GM18861 (cell line): ENCODE measurements around the gene DTNB.
A peak's percentile ranks its signal among the peaks of the same experiment; 100 is the strongest.

Experiments
- ATAC-seq: cut with Tn5 transposase; IDR thresholded peaks from one replicate; pipeline ENCODE4 v1.9.1; 2021; ENCODE audit not compliant: unreplicated experiment

DTNB gene

DNA sequence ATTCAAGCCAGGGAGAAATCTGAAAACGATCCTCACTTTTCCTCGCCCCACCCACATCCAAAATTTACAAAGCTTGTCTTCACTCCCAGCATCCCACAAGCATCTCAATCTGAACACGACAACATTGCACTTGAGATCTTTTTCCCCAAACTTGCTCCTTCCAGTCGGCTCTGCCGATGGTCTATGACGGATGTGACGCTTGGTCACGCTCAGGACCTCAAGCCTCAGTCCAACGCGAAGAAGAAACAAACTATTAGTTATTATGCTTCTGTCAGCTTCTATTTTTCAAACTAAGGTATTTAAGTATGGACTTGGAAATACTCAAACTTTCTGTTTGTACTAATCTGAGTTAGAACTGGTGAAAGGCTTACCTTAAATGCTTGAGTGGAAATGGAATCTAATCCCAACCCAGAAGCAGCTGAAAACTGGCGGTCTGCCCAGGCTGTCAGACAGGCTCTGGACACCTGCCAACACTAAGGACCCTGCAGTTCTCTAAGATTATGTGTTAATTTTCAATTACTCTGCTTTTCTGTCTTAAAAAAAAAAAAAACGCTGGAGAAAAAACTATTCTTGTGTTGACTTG, 199.5 kb downstream of the DTNB start:
- ATAC-seq, result no peak

DNA sequence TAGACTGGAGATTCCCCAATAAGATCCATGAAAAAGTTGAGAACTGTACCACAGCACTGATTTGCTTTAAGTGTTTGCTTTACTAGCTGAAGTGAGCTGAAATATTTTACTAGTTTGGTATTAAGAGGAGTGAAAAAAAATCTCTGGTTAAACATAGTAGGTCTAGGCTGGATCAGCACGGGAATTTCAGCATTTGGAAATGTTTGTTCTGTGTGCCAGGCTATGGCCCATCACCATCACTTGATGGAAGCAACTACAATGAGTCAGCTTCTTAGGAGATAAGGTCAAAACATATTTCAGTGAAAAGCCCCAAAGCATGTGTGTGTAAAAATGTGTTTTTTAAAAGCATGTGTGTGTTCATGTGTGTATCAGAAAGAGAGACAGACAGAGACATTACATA, 200.2 kb downstream of the DTNB start:
- no peak for ATAC-seq

DNA sequence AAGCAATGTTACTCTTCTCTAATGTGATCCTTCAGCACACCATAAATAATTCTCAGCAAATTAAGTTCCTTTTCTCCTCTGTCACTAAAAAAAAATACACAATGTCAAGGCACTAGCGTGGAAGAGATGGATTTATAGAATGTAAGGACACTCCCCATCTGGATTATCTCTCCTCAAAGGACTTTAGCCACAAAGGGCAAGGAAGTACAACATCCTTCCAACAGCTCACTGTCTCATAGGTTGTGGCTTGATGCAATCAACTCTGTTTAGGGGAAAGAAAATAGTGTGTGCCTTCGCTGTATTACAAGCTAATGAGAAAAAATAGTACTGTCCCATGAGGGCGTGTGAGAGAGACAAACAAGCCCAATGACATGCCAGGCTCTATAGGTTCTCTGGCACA, 202.6 kb downstream of the DTNB start:
- ATAC-seq, result no peak

DNA sequence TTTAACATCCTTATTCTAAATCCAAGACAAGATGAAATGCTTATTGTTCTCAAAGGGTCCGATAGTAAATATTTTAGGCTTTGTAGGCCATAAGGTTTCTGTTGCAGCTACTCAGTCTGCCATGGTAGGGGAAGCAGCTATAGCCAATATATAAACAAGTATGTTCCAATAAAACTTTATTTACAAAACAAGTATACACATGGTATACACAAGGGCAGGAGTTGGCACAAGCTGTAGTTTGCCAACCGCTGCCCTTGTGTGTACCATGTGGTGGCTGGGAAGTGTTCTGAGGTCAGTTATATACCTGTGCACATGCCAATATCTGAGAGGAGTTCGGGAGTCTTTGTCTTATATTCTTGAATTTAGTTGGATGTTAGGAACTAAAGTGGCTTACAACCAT, 205.6 kb downstream of the DTNB start:
- no peak for ATAC-seq

DNA sequence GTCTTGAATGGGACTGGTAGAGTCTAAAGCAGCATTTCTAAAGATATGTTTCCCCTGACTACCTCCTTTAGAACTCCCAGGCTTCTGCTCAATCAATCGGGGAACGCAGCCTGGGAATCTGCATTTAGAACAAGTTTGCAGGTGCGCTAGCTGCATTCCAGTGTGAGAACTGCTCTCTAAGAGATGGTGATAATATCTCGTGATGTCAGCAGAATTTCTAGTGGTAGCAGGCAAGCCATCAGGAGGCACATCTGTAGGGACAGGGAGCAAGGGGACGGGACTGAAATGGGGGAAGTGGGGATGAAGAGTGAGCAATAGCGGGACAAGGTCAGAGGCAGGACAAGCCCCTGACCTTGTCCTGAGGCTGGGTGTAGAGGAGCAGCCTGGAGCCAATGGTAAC, 211.4 kb downstream of the DTNB start:
- no peak for ATAC-seq

DNA sequence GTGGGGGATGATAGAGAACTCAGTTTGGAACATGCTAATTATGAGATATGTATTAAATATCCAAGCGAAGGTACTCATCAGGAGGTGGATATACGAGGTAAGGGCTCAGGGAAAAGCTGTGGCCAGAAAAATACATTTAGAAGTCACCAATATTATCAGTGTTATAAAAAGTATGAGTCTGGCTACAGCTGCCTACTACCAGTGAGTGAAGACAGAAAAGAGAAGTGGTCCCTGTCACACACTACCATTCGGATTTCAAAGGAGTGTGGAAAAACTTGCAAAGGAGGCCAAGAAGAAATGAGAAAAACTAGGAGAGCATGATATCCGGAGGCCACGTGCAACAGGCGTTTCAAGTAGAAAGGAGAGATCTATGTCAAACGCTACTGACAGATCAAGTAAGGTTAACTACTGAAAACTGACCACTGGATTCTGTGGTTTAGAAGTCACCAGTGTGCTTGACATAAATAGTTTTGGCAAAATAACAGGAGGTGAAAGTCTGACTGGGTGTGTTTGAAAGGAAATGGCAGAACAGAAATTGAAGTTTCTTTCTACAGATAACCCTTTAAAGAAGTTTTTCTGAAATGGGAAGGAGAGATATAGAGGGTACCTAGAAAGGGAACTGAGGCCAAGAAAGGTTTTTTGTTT, 213.0 kb downstream of the DTNB start:
- ATAC-seq, result no peak

DNA sequence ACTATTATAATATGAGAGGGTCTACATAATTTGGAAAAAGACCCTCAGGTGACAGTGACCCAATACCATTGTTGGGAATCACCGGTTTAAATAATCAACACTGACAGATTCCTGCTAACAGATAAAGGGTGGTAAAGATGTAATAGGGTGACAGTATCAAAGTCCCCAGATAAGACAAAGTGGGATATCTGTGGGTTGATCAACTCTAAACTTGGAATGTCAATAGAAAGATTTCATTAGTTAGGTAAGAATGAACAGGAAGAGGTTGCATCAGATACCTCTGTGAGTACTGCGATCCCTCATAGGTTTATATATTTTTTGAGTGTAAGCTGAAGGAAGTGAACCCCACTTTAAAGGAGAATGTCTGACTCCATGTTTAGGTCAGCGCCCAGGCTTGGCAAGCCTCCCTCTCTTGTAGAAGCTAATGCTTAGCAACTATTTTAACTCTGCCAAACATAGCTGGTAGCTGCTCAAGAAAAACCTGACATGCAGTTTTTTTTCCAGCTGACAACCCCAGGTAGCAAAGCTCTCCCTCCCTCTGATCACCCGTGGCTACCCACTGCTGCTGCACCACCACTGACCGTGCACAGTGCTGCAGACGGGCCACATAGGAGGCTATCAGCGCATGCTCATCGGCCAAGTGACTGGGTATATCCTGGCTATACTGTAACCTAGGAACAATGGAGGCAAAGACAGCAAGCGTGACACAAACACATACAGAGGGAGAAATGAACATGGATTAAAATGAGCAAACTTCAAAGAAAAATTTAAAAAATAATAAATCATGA, 218.4 kb downstream of the DTNB start:
- no peak for ATAC-seq

DNA sequence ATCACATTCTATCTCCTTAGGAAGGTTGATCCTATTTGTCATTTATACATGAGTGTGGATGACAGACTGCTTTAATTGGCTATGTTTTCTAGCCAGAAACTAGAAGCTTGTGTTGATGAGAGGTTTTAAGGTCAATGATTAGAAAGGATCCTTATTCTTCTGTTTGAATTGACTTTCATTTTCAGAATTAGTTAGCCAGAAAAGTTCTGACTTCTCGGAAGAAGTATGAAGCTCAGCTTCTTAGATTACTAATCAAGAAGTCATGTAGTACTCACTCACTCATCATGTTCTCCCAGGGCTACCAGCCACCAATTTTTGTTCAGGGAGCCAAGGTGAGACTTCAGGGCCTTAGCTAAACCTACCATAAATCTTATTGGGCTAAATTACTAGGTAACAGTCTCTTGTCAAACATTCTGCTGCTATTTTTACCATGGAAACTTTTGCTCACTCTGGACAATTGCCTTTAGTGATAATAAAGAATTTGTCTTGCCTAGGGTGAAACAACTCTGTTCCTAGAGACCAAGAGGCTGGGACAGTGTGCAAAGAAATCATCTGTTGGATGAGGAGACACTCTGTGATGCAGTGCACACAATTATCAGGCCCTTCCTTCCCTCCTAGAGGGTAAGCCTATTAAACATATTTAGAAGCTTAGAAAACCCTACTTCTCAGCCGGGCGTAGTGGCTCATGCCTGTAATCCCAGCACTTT, 220.0 kb downstream of the DTNB start:
- peak; percentile 90 for ATAC-seq

DNA sequence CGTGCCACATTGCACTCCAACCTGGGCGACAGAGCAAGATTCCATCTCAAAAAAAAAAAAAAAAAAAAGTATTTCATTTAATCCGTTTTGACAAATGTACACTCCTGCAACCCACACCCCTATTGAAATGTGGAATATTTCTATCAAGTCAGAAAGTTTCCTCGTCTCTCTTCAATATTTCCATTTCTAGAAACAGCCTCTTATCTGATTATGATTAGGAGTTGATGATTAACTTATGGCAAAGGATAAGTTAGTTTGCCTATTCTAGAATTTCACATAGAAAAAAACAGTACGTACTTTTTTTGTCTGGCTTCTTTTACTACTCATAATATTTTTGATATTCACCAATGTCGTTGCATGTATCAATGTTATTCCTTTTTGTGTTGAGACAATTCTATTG, 224.6 kb downstream of the DTNB start:
- no peak for ATAC-seq

DNA sequence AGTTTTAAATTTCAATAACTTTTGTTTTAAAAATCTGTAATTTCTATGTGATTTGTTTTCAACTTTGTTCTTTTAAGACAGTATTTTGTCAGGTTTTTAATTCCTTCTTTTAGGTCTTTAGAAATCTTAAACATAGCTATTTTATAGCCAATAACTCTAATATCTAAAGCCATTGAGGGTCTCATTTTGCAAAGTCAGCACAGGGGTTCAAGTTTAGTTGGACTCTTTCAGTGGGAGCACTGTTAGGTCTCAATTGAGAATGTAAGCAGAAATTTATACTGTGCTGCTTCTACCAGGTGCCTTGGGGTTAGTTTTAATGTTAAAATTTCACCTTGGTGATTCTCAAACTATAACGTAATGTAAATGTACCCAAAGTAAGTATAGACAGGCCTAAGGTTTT, 226.4 kb downstream of the DTNB start:
- no peak for ATAC-seq

DNA sequence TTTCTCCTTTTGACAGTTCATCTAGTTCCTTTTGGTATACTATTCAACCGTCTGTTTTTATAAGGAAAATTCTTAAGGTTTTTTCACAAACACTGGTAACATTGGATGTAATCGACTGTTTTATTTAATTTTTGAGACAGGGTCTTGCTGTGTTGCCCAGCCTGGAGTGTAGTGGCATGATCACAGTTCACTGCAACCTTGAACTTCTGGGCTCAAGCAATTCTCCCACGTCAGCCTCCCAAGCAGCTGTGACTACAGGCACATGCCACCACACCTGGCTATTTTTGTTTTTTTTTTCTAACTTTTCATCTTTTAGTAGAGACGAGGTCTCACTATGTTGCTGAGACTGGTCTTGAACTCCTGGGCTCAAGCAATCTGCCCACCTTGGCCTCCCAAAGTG, 227.3 kb downstream of the DTNB start:
- ATAC-seq, result no peak

DNA sequence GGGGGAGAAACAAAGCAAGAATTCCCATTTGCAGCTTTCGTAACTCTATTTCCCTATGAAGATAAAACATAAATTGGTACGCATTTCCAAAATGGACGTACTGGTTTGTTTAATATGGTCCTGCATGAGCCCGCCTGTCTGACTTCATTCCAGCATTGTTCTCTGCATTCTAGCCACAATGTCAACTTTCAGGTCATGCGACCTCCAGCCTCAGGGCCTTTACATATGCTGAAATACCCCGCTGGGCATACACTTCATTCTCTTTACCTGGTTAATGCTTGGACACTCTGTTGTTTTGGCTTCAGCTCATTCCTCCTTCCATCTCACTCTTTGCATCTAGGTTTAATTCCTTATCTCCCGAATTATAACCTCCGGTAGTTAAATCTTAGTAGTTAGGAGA, 227.9 kb downstream of the DTNB start:
- no peak for ATAC-seq

DNA sequence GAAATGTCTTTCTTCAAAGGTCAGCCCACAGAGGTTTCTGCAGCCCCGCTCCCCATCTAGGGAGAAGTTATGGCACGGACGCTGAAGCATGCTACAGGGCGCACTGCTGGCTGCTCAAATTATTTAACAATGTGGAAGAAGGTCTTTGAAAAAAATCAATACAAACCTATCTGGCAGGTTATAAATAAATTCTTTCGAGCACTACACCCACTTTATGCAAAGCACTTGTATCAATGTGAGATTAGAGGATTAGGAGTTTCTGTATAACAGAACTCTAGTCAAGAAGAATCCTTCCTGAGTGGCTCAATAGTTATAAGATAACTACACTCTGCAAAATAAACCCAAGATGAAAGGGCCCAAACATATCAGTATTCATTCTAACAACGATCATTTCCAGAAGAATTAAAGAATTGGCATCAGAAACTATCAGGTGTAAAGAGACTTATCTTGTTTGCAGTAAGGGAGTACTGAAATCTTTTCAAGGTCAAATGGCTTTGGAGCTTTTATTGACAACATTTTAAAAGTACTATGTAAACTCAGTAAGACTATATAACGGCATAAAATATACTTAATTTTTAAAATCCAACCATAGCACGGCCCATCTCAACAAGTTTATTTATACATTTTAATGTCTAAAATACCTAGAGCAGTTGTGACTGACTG, 228.6 kb downstream of the DTNB start:
- no peak for ATAC-seq

DNA sequence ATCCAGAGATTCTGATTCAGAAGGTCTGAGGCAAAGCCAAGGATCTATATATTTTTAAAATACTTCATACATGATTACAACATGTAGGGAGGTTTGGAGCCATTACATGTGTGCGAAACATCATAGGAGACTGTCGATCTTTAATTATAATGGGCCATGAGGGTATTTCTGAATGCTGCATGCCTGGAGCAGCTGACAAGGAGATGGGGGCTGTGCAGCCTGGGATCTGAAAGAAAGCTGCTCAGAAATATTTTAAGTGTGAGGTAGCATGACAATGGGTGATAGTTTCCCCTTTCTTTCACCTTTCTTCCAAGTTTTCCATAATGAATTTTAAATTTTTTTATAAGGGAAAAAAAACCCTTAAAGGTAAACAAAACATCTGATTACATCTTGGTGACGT, 229.6 kb downstream of the DTNB start:
- no peak for ATAC-seq

DNA sequence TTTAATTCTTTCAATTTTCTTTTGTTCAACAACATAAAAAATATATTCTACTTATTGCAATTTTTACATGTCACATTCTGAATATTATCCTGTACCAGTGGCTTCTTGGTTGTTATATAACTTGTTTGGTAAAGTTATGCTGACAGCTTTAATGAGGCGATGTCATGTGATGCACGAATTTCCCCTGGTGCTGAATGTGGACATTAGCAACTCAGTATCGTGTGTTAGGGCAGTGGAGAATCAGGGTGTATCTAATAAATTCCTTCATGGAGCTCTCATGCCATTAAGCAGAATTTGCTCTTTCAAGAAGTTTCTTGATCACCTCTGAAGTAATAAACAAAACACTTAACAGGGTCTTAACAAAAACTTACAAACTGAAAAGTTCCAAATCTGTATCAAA, 232.0 kb downstream of the DTNB start:
- ATAC-seq, result no peak

DNA sequence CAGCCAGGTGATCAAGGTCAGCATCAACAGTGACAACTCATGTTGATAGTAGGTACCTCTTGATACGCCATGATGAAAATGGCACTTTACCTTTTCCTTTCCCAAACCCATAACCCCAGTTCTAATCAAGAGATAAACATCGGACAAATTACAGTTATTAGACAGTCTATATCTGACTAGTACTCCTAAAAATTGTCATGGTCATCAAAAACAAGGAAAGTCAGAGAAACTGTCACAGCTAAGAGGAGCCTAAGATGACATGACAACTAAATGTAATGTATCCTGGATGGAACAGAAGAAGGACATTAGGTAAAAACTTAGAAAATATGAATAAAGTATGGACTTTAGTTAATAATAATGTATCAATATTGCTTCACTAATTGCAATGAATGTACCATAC, 234.6 kb downstream of the DTNB start:
- no peak for ATAC-seq

DNA sequence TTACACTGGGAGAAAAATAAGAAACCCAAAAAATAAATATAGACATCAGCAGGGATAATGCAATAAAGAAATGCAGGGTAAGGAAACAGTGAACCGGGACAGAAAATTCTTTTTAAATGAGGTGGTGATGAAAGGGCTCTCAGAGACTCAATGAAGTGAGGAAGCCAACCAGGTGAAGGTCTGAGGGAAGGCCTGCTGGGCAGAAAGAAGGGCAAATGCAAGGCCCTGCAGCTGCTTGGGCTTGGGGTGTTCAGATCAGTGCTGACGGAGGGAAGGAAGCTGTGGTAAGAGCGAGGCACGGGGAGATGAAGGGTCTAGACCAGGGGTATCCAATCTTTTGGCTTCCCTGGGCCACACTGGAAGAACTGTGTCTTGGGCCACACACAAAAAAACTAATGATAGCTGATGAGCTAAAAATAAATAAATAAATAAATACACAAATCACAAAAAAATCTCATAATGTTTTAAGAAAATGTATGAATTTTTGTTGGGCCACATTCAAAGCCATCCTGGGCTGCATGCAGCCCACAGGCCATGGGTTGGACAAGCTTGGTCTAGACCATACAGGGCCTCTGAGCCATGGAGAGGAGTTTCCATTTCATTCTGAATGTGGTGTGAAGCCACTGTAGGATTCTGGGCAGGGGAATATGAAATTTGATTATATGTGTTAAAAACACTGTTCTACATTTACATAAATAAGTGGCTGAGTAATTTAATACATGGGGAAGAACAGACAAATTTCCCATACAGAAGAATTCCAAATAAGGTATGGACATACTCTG, 235.3 kb downstream of the DTNB start:
- no peak for ATAC-seq

DNA sequence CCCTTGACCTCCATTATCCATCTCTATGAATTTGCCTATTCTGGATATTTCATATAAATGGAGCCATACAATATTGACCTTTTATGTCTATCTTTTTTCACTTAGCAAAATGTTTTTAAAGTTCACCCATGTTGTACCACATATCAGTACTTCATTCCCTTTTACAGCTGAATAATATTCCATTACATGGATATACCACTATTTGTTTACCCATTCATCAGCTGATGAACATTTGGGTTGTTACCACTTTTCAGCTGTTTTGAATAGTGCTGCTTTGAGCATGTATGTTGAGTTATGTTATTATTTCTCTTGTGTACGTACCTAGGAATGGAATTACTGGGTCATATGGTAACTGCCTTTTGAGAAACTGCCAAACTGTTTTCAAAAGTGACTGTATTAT, 238.0 kb downstream of the DTNB start:
- ATAC-seq, result no peak

DNA sequence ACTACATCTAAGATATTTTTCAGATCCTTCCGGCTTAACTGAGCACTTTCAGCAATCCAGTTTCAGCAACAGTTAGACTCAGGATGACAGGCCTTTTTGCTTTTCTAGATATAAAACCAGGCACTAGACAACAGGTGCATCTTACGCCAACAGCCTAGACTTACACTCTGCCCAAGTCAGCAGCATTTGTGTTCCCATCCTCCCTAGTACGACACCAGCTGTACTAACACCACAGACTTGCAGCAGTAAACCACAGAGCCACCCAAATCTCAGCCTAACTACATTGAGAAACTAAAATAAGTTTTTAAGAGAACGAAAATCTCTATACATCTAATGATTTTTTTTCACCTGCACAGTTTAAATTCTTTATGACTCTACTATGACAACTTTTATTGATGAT, 241.8 kb downstream of the DTNB start:
- no peak for ATAC-seq

DNA sequence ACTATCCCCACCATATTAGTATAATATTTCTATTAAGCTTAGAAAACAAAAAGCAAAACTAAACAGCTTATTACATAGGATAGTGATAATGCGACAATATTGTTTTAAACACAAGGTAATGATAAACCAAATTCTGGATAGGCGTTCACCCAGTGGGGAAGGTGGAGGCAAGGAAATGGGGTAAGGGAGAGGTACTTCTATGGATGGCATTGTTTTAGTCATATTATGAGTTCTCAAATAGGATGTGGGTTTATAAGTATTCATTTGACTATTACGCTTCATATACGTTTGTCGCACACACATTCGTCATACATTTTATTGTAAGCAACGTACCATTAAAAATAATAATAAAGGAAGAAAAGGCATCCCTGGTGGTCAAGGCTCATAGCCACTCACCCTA, 242.8 kb downstream of the DTNB start:
- no peak for ATAC-seq

DNA sequence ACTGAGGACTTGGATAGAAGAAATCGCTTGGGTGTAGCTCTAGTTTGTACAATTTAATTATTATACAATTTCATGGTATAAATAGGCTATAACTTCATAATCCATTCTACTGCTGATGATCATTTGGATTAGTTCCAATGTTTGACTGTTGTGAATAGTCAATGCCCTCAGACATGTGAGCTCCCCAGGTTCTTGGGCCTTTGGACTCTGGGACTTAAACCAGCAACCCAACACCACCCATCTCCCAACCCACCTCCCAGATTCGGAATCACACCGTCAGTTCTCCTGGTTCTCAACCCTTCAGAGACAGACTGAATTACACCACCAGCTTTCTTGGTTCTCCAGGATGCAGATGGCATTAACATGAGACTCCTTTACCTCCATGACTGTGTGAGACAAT, 247.1 kb downstream of the DTNB start:
- ATAC-seq, result no peak
